Lower leg skin (tissue), 4 donors: Measurements from ENCODE around the gene ZEB2. TPM values are rescaled to one million over a fixed set of nuclear protein-coding genes. Genes with fewer than 3 reads are reported as not detected.

Source experiments
- DNase-seq, 2 donors: peaks; one replicate each; pipeline ENCODE4 v3.0.0-alpha.2; 2019; ENCODE audit warnings: low spot score in 2 of 2
- H3K4me3 ChIP-seq: fragments of 200-600 bp; sonication (generic); 2 replicates; pipeline ENCODE4 v1.5.1; 2017; ENCODE audit warnings: mild to moderate bottlenecking, low read depth; ENCODE audit not compliant: poor library complexity, severe bottlenecking
- CTCF ChIP-seq, 3 donors: fragments of 450-650 bp; IDR thresholded peaks; one replicate each; pipeline ENCODE4 v1.5.1; 2016; ENCODE audit warnings: antibody characterized with exemption in 3 of 3, mild to moderate bottlenecking in 3 of 3, moderate library complexity in 2 of 3
- POLR2A ChIP-seq, 2 donors: fragments of 450-650 bp; IDR thresholded peaks; one replicate each; pipeline ENCODE4 v1.6.1; 2016 to 2017; ENCODE audit warnings: antibody characterized with exemption in 2 of 2, mild to moderate bottlenecking in 1 of 2, moderate library complexity in 1 of 2
- WGBS, 2 donors: methylation state at CpG; one replicate each; pipeline ENCODE4 v1.1.5; 2018; 5-methylcytosine and 5-hydroxymethylcytosine counted together
- intact Hi-C: fragments of 100-400 bp; cut with DNase I; formaldehyde crosslinking; loops from one replicate; pipeline ENCODE4 v1.15.0; 2023; ENCODE audit warnings: low total_unique reads
- total RNA-seq, 4 donors: library from RNA; depleted of rRNA; stranded (reverse); fragments of >200 nt; gene quantifications; one replicate each; pipeline ENCODE4 v1.1.0, GENCODE V29; 2016

The ZEB2 gene
- total RNA-seq, 4 donors from 2014 or later, result 13.8 to 38.8 (median 30.3) TPM

DNA sequence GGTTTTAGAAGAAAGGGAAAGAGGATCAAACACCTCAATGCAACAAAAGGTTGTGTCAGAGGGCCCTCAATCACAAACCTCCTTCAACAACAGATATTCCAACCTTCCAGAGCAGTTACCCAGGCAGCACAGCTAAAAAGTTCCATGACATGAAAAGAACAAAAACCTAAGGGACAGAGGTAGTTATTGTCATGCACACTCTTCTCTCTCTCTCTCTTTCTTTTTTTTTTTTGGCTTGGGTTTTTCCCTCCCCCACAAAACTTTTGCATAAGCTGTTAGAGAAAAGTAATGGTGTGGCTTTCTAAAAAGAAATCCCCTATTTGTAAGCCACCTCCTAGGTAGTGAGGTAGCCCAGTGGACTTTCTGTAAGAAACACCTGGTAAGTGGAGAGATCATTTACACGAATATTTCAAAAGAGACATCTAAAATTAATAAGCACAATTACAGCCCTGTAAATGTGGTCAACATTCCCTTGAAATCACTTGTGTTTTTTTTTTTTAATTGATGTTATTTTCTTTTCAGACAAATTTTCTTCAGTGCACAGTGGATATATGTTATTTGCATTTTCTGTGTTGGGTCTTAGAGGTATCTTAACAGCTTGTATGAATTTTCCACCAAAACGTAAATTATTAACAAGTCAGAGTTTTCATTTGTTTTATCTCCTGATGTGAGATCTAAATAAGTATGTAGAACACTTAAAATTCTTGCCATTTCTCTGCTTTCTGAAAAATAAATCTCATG is 48.4 kb downstream of the ZEB2 start:
- WGBS, 2 donors, result 48 to 59% methylated on average over 2 of the region's 2 CpGs
- no peak for DNase-seq
- TF ChIP-seq CTCF (IDR thresholded peaks at IDR 0.05) (no peak), POLR2A (IDR thresholded peaks at IDR 0.05) (no peak)
- intact Hi-C loops, result no loop called here
- no peak overlapping the region for H3K4me3 ChIP-seq

GRCh38 chr2:144470816-144471215 is 49.1 kb downstream of the ZEB2 start:
- 51 to 64% methylated on average over 3 of the region's 3 CpGs for WGBS, 2 donors
- TF ChIP-seq POLR2A (IDR thresholded peaks at IDR 0.05) (no peak), CTCF (IDR thresholded peaks at IDR 0.05) (no peak)

DNA sequence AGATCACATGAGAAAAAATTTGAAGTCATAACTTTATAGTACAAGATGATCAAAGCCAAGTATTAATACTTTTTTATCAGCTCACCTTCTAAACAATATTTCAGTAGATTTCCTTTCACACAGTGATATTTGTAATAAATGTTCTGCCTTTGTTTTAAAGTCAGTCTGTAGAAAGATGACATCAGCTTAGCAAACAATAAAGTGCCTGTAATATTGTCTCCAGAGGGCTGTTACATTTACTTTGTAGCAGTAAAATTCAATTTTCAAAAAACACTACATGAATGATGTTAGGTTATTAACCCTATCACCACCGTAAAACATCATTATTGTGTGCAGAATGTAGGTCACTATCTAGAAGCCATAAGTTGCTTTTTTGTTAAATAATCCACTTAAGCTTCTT is 49.6 kb downstream of the ZEB2 start:
- no peak for DNase-seq
- H3K4me3 ChIP-seq, result no peak overlapping the region
- WGBS, 2 donors, result 30 to 47% methylated on average over 1 of the region's 1 CpG
- TF ChIP-seq POLR2A (IDR thresholded peaks at IDR 0.05) (no peak), CTCF (IDR thresholded peaks at IDR 0.05) (no peak)
- intact Hi-C loops, result no loop called here

More at GRCh38 chr2:144470816-144471215, 49.1 kb downstream of the ZEB2 start:
- H3K4me3 ChIP-seq, result no peak overlapping the region
- intact Hi-C loops, result no loop called here
- no peak for DNase-seq

DNA sequence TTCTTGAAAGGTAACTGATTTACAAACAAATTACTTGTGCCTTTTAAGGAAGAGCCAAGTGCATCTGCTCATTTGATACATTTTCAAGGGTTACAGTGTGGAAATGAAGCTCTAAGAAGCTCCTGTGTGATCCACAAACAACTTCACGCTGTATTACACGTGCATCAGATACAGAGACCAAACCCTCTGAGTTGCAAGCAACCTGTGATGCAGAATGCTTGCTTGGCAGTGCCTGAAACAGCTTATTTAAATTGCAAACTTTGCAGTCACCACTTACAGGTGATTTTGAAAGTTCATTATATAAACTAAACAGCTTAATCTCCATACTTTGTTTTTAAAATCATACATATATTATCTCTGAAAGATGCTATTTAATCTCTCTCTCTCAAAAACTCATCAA is 50.1 kb downstream of the ZEB2 start:
- 52 to 57% methylated on average over 2 of the region's 2 CpGs for WGBS, 2 donors
- no peak for DNase-seq
- H3K4me3 ChIP-seq, result no peak overlapping the region
- no peak for TF ChIP-seq POLR2A (IDR thresholded peaks at IDR 0.05)
- TF ChIP-seq CTCF (IDR thresholded peaks at IDR 0.05), result no peak
- intact Hi-C loops, result no loop called here

GRCh38 chr2:144468823-144469595 is 50.9 kb downstream of the ZEB2 start:
- TF ChIP-seq CTCF (IDR thresholded peaks at IDR 0.05) (no peak), POLR2A (IDR thresholded peaks at IDR 0.05) (no peak)
- intact Hi-C loops, result no loop called here
- H3K4me3 ChIP-seq, result no peak overlapping the region
- 54 to 66% methylated on average over 4 of the region's 4 CpGs for WGBS, 2 donors
- DNase-seq, result no peak
